ENCODE data around the gene FERMT2. TPM values are rescaled to one million over a fixed set of nuclear protein-coding genes. Genes with fewer than 3 reads are reported as not detected.

The FERMT2 gene
- total and polyA plus RNA-seq, 2 experiments from 2014 or later: 108 to 148 TPM

GRCh38 chr14:52836063-52836462, 114.8 kb downstream of the FERMT2 start:
- Histone ChIP-seq H3K4me2 (no peak overlapping the region), H4K20me1 (replicated peaks; ENCODE audit: insufficient read depth) (no peaks in the 10 kb centered on the region), H3K27ac (ENCODE audit: low read depth) (no peak overlapping the region), H3K4me3 (no peak overlapping the region), H3K9me2 (ENCODE audit: insufficient read depth) (peaks cover 6% of the 10 kb centered on the region; the same call in 1 of the 2 replicates), H3K27me3 (ENCODE audit: insufficient read depth) (no peaks in the 10 kb centered on the region), H2AFZ (no peak overlapping the region), H3F3A (replicated peaks; ENCODE audit: low read depth) (0 out of 2 replicates have a peak, but pooled peaks cover 2% of the 10 kb centered on the region), H3K36me3 (ENCODE audit: insufficient read depth) (no peaks in the 10 kb centered on the region), H3K79me2 (replicated peaks; ENCODE audit: insufficient read depth) (no peaks in the 10 kb centered on the region), H3K4me1 (ENCODE audit: insufficient read depth) (peaks cover 48% of the 10 kb centered on the region)
- no peak overlapping the region for H3K27ac Mint-ChIP-seq
- peaks cover 33% of the 10 kb centered on the region for H3K4me1 Mint-ChIP-seq
- peaks cover 4% of the 10 kb centered on the region for H3K27me3 Mint-ChIP-seq (ENCODE audit: insufficient read depth, low read depth, poor library complexity)
- TF ChIP-seq CTCF (conservative IDR thresholded peaks at IDR 0.05; ENCODE audit: low read depth in 2 of 2): no peak
- TF ChIP-seq, protein P1, sequence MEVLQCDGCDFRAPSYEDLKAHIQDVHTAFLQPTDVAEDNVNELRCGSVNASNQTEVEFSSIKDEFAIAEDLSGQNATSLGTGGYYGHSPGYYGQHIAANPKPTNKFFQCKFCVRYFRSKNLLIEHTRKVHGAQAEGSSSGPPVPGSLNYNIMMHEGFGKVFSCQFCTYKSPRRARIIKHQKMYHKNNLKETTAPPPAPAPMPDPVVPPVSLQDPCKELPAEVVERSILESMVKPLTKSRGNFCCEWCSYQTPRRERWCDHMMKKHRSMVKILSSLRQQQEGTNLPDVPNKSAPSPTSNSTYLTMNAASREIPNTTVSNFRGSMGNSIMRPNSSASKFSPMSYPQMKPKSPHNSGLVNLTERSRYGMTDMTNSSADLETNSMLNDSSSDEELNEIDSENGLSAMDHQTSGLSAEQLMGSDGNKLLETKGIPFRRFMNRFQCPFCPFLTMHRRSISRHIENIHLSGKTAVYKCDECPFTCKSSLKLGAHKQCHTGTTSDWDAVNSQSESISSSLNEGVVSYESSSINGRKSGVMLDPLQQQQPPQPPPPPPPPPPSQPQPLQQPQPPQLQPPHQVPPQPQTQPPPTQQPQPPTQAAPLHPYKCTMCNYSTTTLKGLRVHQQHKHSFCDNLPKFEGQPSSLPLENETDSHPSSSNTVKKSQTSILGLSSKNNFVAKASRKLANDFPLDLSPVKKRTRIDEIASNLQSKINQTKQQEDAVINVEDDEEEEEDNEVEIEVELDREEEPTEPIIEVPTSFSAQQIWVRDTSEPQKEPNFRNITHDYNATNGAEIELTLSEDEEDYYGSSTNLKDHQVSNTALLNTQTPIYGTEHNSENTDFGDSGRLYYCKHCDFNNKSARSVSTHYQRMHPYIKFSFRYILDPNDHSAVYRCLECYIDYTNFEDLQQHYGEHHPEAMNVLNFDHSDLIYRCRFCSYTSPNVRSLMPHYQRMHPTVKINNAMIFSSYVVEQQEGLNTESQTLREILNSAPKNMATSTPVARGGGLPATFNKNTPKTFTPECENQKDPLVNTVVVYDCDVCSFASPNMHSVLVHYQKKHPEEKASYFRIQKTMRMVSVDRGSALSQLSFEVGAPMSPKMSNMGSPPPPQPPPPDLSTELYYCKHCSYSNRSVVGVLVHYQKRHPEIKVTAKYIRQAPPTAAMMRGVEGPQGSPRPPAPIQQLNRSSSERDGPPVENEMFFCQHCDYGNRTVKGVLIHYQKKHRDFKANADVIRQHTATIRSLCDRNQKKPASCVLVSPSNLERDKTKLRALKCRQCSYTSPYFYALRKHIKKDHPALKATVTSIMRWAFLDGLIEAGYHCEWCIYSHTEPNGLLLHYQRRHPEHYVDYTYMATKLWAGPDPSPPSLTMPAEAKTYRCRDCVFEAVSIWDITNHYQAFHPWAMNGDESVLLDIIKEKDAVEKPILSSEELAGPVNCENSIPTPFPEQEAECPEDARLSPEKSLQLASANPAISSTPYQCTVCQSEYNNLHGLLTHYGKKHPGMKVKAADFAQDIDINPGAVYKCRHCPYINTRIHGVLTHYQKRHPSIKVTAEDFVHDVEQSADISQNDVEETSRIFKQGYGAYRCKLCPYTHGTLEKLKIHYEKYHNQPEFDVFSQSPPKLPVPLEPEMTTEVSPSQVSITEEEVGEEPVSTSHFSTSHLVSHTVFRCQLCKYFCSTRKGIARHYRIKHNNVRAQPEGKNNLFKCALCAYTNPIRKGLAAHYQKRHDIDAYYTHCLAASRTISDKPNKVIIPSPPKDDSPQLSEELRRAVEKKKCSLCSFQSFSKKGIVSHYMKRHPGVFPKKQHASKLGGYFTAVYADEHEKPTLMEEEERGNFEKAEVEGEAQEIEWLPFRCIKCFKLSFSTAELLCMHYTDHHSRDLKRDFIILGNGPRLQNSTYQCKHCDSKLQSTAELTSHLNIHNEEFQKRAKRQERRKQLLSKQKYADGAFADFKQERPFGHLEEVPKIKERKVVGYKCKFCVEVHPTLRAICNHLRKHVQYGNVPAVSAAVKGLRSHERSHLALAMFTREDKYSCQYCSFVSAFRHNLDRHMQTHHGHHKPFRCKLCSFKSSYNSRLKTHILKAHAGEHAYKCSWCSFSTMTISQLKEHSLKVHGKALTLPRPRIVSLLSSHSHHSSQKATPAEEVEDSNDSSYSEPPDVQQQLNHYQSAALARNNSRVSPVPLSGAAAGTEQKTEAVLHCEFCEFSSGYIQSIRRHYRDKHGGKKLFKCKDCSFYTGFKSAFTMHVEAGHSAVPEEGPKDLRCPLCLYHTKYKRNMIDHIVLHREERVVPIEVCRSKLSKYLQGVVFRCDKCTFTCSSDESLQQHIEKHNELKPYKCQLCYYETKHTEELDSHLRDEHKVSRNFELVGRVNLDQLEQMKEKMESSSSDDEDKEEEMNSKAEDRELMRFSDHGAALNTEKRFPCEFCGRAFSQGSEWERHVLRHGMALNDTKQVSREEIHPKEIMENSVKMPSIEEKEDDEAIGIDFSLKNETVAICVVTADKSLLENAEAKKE (CRISPR knock-in tag; IDR thresholded peaks at IDR 0.05): no peak
- no peak for TF ChIP-seq ZNF331 (CRISPR knock-in tag; IDR thresholded peaks at IDR 0.05; ENCODE audit: low read depth)
- no peak for TF ChIP-seq ETS1 (IDR thresholded peaks at IDR 0.05)
- TF ChIP-seq EZH2phosphoT487 (IDR thresholded peaks at IDR 0.05; ENCODE audit: unreplicated experiment): no peak
- TF ChIP-seq JUNB (IDR thresholded peaks at IDR 0.05; ENCODE audit: unreplicated experiment): no peak
- TF ChIP-seq POLR2AphosphoS5 (IDR thresholded peaks at IDR 0.05; ENCODE audit: low read depth): no peak
- TF ChIP-seq, protein P2, sequence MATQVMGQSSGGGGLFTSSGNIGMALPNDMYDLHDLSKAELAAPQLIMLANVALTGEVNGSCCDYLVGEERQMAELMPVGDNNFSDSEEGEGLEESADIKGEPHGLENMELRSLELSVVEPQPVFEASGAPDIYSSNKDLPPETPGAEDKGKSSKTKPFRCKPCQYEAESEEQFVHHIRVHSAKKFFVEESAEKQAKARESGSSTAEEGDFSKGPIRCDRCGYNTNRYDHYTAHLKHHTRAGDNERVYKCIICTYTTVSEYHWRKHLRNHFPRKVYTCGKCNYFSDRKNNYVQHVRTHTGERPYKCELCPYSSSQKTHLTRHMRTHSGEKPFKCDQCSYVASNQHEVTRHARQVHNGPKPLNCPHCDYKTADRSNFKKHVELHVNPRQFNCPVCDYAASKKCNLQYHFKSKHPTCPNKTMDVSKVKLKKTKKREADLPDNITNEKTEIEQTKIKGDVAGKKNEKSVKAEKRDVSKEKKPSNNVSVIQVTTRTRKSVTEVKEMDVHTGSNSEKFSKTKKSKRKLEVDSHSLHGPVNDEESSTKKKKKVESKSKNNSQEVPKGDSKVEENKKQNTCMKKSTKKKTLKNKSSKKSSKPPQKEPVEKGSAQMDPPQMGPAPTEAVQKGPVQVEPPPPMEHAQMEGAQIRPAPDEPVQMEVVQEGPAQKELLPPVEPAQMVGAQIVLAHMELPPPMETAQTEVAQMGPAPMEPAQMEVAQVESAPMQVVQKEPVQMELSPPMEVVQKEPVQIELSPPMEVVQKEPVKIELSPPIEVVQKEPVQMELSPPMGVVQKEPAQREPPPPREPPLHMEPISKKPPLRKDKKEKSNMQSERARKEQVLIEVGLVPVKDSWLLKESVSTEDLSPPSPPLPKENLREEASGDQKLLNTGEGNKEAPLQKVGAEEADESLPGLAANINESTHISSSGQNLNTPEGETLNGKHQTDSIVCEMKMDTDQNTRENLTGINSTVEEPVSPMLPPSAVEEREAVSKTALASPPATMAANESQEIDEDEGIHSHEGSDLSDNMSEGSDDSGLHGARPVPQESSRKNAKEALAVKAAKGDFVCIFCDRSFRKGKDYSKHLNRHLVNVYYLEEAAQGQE (IDR thresholded peaks at IDR 0.05; ENCODE audit: unreplicated experiment): no peak
- no peak for TF ChIP-seq STAT1 (IDR thresholded peaks at IDR 0.05; ENCODE audit: unreplicated experiment)
- no peak for TF ChIP-seq ZNF114 (CRISPR knock-in tag; IDR thresholded peaks at IDR 0.05)
- no peak for TF ChIP-seq CREB1 (CRISPR knock-in tag; IDR thresholded peaks at IDR 0.05; ENCODE audit: low read depth)
- TF ChIP-seq NANOG (IDR thresholded peaks at IDR 0.05; ENCODE audit: borderline replicate concordance): no peak
- no peak for TF ChIP-seq EZH2 (IDR thresholded peaks at IDR 0.05; ENCODE audit: low read depth, unreplicated experiment)
- DNase-seq (ENCODE audit: low spot score) (no peak), ATAC-seq (no peak)
- no peaks in the 10 kb centered on the region for H3K36me3 Mint-ChIP-seq (ENCODE audit: low read depth)
- H3K4me3 Mint-ChIP-seq: no peak overlapping the region
- no peaks in the 10 kb centered on the region for H3K9me3 Mint-ChIP-seq

Measured in GM23338 (cell line).